AG04450 (cell line): ENCODE measurements around the gene SH3PXD2A. TPM values are rescaled to one million over a fixed set of nuclear protein-coding genes. Genes with fewer than 3 reads are reported as not detected.
A peak's percentile ranks its signal among the peaks of the same experiment; 100 is the strongest.

ENCODE experiments used
- CTCF ChIA-PET: fragments of 300-600, 350-600 bp; formaldehyde crosslinking; extraction: SDS; loops from one replicate; lab custom pipeline; 2022; ENCODE audit warnings: antibody characterized with exemption, inconsistent platforms; lab: Charles Lee
- POLR2A ChIA-PET: fragments of 350-600 bp; formaldehyde crosslinking; extraction: SDS; loops from one replicate; lab custom pipeline; 2021; ENCODE audit warnings: antibody characterized with exemption, inconsistent platforms; lab: Yijun Ruan, JAX
- DNase-seq: peaks from one replicate; pipeline ENCODE4 v3.0.0-alpha.2; 2011; ENCODE audit warnings: low read depth, low spot score
- H3K27ac ChIP-seq: one replicate; pipeline ENCODE4 v1.5.1; 2012; ENCODE audit warnings: low read depth, low read length, control low read depth
- H3K27me3 ChIP-seq: one replicate; pipeline ENCODE4 v1.6.0; 2012; ENCODE audit warnings: low read length; ENCODE audit not compliant: control insufficient read depth, insufficient read depth
- H3K4me3 ChIP-seq: 2 replicates; pipeline ENCODE4 v1.5.1; 2011; ENCODE audit warnings: mild to moderate bottlenecking, low read depth, low read length, control low read depth
- H3K9me3 ChIP-seq: 2 replicates; pipeline ENCODE4 v1.5.1; 2012; ENCODE audit warnings: low read length; ENCODE audit not compliant: control insufficient read depth, insufficient read depth
- CTCF ChIP-seq: IDR thresholded peaks from 2 replicates; pipeline ENCODE4 v1.5.1; 2011; ENCODE audit warnings: low read depth, low read length, control low read depth, inconsistent platforms
- polyA plus RNA-seq: library from polyadenylated mRNA; depleted of rRNA; stranded (reverse); fragments of >200 nt; gene quantifications from 2 replicates; pipeline ENCODE4 v1.2.3, GENCODE V29; 2011

SH3PXD2A gene
- polyA plus RNA-seq, 1 experiment: 22.9 TPM

- H3K27me3 ChIP-seq: no peaks in the 10 kb centered on the region
- TF ChIP-seq CTCF: no peak
- no peak for DNase-seq
- no peak overlapping the region for H3K27ac ChIP-seq
- ChIA-PET CTCF (no interaction called here), POLR2A (no interaction called here)
- H3K4me3 ChIP-seq: no peak overlapping the region
- H3K9me3 ChIP-seq: no peaks in the 10 kb centered on the region
Measured at GRCh38 chr10:103671126-103671895, 184.1 kb downstream of the SH3PXD2A start.

GRCh38 chr10:103669944-103670343 is 185.4 kb downstream of the SH3PXD2A start:
- Histone ChIP-seq H3K27me3 (no peaks in the 10 kb centered on the region), H3K27ac (no peak overlapping the region)

GRCh38 chr10:103669243-103669929 is 186.0 kb downstream of the SH3PXD2A start:
- no peak for TF ChIP-seq CTCF
- CTCF ChIA-PET: interaction anchor here (1.1 to 4.9 kb wide), 2 partner anchors 16 to 71 kb away, joined by 4 to 53 read pairs; no protein-coding TSS in a partner anchor
- DNase-seq: no peak

More at GRCh38 chr10:103669944-103670343, 185.4 kb downstream of the SH3PXD2A start:
- Histone ChIP-seq H3K4me3 (no peak overlapping the region), H3K9me3 (no peaks in the 10 kb centered on the region; the same call in 1 of the 2 replicates)
- TF ChIP-seq CTCF: no peak
- CTCF ChIA-PET: interaction anchor here (1.1 to 4.9 kb wide), 2 partner anchors 16 to 71 kb away, joined by 4 to 53 read pairs; no protein-coding TSS in a partner anchor
- DNase-seq: no peak
- POLR2A ChIA-PET: no interaction called here

GRCh38 chr10:103668351-103669242 is 186.8 kb downstream of the SH3PXD2A start:
- POLR2A ChIA-PET: interaction anchor here (1.4 to 1.8 kb wide), 3 partner anchors 8 to 23 kb away, joined by 3 to 5 read pairs (median 4); no protein-coding TSS in a partner anchor
- Histone ChIP-seq H3K27ac (peak overlapping the region; percentile 39), H3K9me3 (no peaks in the 10 kb centered on the region; the same call in 1 of the 2 replicates), H3K4me3 (peak overlapping the region; percentile 41), H3K27me3 (no peaks in the 10 kb centered on the region)
- DNase-seq: no peak
- CTCF ChIA-PET: interaction anchor here (0.7 to 4.9 kb wide), 2 partner anchors 17 to 63 kb away, joined by 3 to 53 read pairs; no protein-coding TSS in a partner anchor
- no peak for TF ChIP-seq CTCF

More at GRCh38 chr10:103669243-103669929, 186.0 kb downstream of the SH3PXD2A start:
- Histone ChIP-seq H3K9me3 (no peaks in the 10 kb centered on the region; the same call in 1 of the 2 replicates), H3K27me3 (no peaks in the 10 kb centered on the region), H3K27ac (peak overlapping the region; percentile 39), H3K4me3 (no peak overlapping the region)
- POLR2A ChIA-PET: no interaction called here
